Fibroblast of lung (primary cell): ENCODE measurements around the gene SYCE3. TPM values are rescaled to one million over a fixed set of nuclear protein-coding genes. Genes with fewer than 3 reads are reported as not detected.

ENCODE experiments used
- DNase-seq, 2 donors: peaks; one replicate each; pipeline versions ENCODE4 v3.0.0 to v3.0.0-alpha.2; 2010; ENCODE audit warnings: low read depth in 2 of 2
- H2AFZ ChIP-seq: 2 replicates; pipeline ENCODE4 v1.5.1; 2012; ENCODE audit warnings: low read length, control low read depth, inconsistent platforms
- H3K27ac ChIP-seq: 2 replicates; pipeline ENCODE4 v1.5.1; 2011; ENCODE audit warnings: low read length, control low read depth; ENCODE audit not compliant: insufficient read depth
- H3K27me3 ChIP-seq: 2 replicates; pipeline ENCODE4 v1.5.1; 2011; ENCODE audit warnings: mild to moderate bottlenecking, low read length; ENCODE audit not compliant: control insufficient read depth, insufficient read depth
- H3K36me3 ChIP-seq: 2 replicates; pipeline ENCODE4 v1.5.1; 2011; ENCODE audit warnings: low read length; ENCODE audit not compliant: control insufficient read depth, insufficient read depth
- H3K4me1 ChIP-seq: 2 replicates; pipeline ENCODE4 v1.5.1; 2011; ENCODE audit warnings: low read length; ENCODE audit not compliant: control insufficient read depth, insufficient read depth; ENCODE audit errors: extremely low read depth
- H3K4me2 ChIP-seq: 2 replicates; pipeline ENCODE4 v1.5.1; 2011; ENCODE audit warnings: low read length, control low read depth; ENCODE audit not compliant: insufficient read depth; ENCODE audit errors: extremely low read depth
- H3K4me3 ChIP-seq, 4 experiments: fragments of 200-600 bp in 1 of 4; sonication (generic) in 1 of 4; replicated peaks in 1 of 4; 2 replicates each; pipeline ENCODE4 v1.5.1; 2011 to 2016; ENCODE audit warnings: low read length in 4 of 4, low read depth in 3 of 4, mild to moderate bottlenecking in 3 of 4, control low read depth in 2 of 4, inconsistent platforms in 1 of 4, mixed read lengths in 1 of 4; ENCODE audit not compliant: insufficient read depth in 1 of 4; ENCODE audit errors: control extremely low read depth in 1 of 4
- H3K79me2 ChIP-seq: 2 replicates; pipeline ENCODE4 v1.5.1; 2012; ENCODE audit warnings: mild to moderate bottlenecking, low read length, inconsistent platforms; ENCODE audit not compliant: control insufficient read depth, insufficient read depth
- H3K9ac ChIP-seq: 2 replicates; pipeline ENCODE4 v1.5.1; 2011; ENCODE audit warnings: mild to moderate bottlenecking, low read length, control low read depth; ENCODE audit not compliant: insufficient read depth
- H3K9me3 ChIP-seq: 2 replicates; pipeline ENCODE4 v1.5.1; 2012; ENCODE audit warnings: low read depth, low read length; ENCODE audit not compliant: control insufficient read depth, insufficient read depth
- H4K20me1 ChIP-seq: 2 replicates; pipeline ENCODE4 v1.5.1; 2011; ENCODE audit warnings: low read length; ENCODE audit not compliant: control insufficient read depth, insufficient read depth; ENCODE audit errors: extremely low read depth
- CTCF ChIP-seq, 2 donors: IDR thresholded peaks in 1 of 2; conservative IDR thresholded peaks in 1 of 2; 1 replicate in 1 of 2; 2 replicates in 1 of 2; pipeline ENCODE4 v1.5.1; 2011 to 2012; ENCODE audit warnings: low read length in 2 of 2, control low read depth in 1 of 2, inconsistent platforms in 1 of 2, low read depth in 1 of 2, mild to moderate bottlenecking in 1 of 2
- EZH2 ChIP-seq: IDR thresholded peaks from 2 replicates; pipeline ENCODE4 v1.5.1; 2012; ENCODE audit warnings: low read length, control low read depth, mild to moderate bottlenecking; ENCODE audit errors: missing control alignments
- polyA plus RNA-seq, 2 donors: library from polyadenylated mRNA; depleted of rRNA in 1 of 2; stranded (reverse) in 1 of 2; unstranded in 1 of 2; fragments of >200 nt; gene quantifications; 2 replicates each; pipeline ENCODE4 v1.2.1, GENCODE V29; 2011 to 2012; ENCODE audit warnings: missing spikeins in 1 of 2
- total RNA-seq: library from RNA; depleted of rRNA; stranded (reverse); fragments of >200 nt; gene quantifications from 2 replicates; pipeline ENCODE4 v1.2.1, GENCODE V29; 2014

The SYCE3 gene
- total and polyA plus RNA-seq, 2 donors (not counting 1 experiment from before 2014, with no cell fraction given), result 0.33 TPM; not detected in 1

GRCh38 chr22:50556703-50557102, 6.0 kb downstream of the SYCE3 start:
- TF ChIP-seq EZH2 (no peak), CTCF (conservative IDR thresholded peaks at IDR 0.05 in 1 of 2, IDR thresholded peaks at IDR 0.05 in 1 of 2; ENCODE audit: low read depth in 1 of 2, low read length in 2 of 2) (no peak)
- H3K4me1 ChIP-seq, result no peaks in the 10 kb centered on the region
- no peak for DNase-seq

GRCh38 chr22:50553310-50553709, 9.4 kb downstream of the SYCE3 start:
- no peak for TF ChIP-seq CTCF (conservative IDR thresholded peaks at IDR 0.05 in 1 of 2, IDR thresholded peaks at IDR 0.05 in 1 of 2; ENCODE audit: low read depth in 1 of 2, low read length in 2 of 2)
- TF ChIP-seq EZH2, result no peak
- H2AFZ ChIP-seq, result no peak overlapping the region
- no peaks in the 10 kb centered on the region for H4K20me1 ChIP-seq
- H3K4me3 ChIP-seq, result no peak overlapping the region
- H3K36me3 ChIP-seq, result no peaks in the 10 kb centered on the region
- no peaks in the 10 kb centered on the region for H3K4me1 ChIP-seq
- no peak overlapping the region for H3K27ac ChIP-seq
- H3K4me2 ChIP-seq, result no peak overlapping the region
- H3K27me3 ChIP-seq, result peaks cover 12% of the 10 kb centered on the region
- H3K9me3 ChIP-seq, result no peaks in the 10 kb centered on the region
- no peak for DNase-seq
- H3K79me2 ChIP-seq, result no peaks in the 10 kb centered on the region
- H3K9ac ChIP-seq, result no peak overlapping the region

More at GRCh38 chr22:50556703-50557102, 6.0 kb downstream of the SYCE3 start:
- H3K27me3 ChIP-seq, result peaks cover 11% of the 10 kb centered on the region
- no peak overlapping the region for H3K27ac ChIP-seq
- no peak overlapping the region for H2AFZ ChIP-seq
- H3K4me2 ChIP-seq, result no peak overlapping the region
- H3K9me3 ChIP-seq, result no peaks in the 10 kb centered on the region
- no peaks in the 10 kb centered on the region for H3K36me3 ChIP-seq
- no peak overlapping the region for H3K4me3 ChIP-seq
- no peaks in the 10 kb centered on the region for H4K20me1 ChIP-seq
- H3K9ac ChIP-seq, result no peak overlapping the region
- H3K79me2 ChIP-seq, result no peaks in the 10 kb centered on the region

- Histone ChIP-seq H3K4me3 (no peak overlapping the region), H4K20me1 (no peaks in the 10 kb centered on the region), H3K27ac (no peak overlapping the region), H3K4me1 (no peaks in the 10 kb centered on the region), H3K4me2 (no peak overlapping the region), H2AFZ (no peak overlapping the region), H3K36me3 (no peaks in the 10 kb centered on the region), H3K27me3 (peaks cover 23% of the 10 kb centered on the region), H3K9ac (no peak overlapping the region), H3K9me3 (no peaks in the 10 kb centered on the region), H3K79me2 (no peaks in the 10 kb centered on the region)
- DNase-seq, result no peak
- TF ChIP-seq EZH2 (no peak), CTCF (conservative IDR thresholded peaks at IDR 0.05 in 1 of 2, IDR thresholded peaks at IDR 0.05 in 1 of 2; ENCODE audit: low read depth in 1 of 2, low read length in 2 of 2) (no peak)
Measured at GRCh38 chr22:50551160-50551752, 11.5 kb downstream of the SYCE3 start.
